WERI-Rb-1 (cell line): ENCODE data around the gene ELN.
"Not testable (repeated sequence)": the region's sequence is repeated elsewhere in the genome, so short reads cannot be mapped to it uniquely, and the experiment has no call there.

ENCODE experiments used
- DNase-seq: peaks from one replicate; pipeline ENCODE4 v3.0.0-alpha.2; 2020
- H3K27ac ChIP-seq: fragments of 250-450 bp; sonication (Bioruptor Pico); 2 replicates; pipeline ENCODE4 v1.5.1; 2020; ENCODE audit warnings: mild to moderate bottlenecking, moderate library complexity
- H3K27me3 ChIP-seq: fragments of 250-450 bp; sonication (Bioruptor Pico); 2 replicates; pipeline ENCODE4 v1.5.1; 2021; ENCODE audit warnings: mild to moderate bottlenecking, low read depth, moderate library complexity; ENCODE audit not compliant: insufficient read depth, severe bottlenecking
- H3K36me3 ChIP-seq: fragments of 250-450 bp; sonication (Bioruptor Pico); 2 replicates; pipeline ENCODE4 v1.5.1; 2020; ENCODE audit warnings: mild to moderate bottlenecking, moderate library complexity
- H3K4me3 ChIP-seq: 2 replicates; pipeline ENCODE4 v1.5.1; 2011; ENCODE audit warnings: low read depth, mild to moderate bottlenecking, control low read depth, low read length
- H3K9me3 ChIP-seq: fragments of 250-450 bp; sonication (Bioruptor Pico); 2 replicates; pipeline ENCODE4 v1.5.1; 2021; ENCODE audit warnings: mild to moderate bottlenecking, moderate library complexity; ENCODE audit not compliant: severe bottlenecking
- CTCF ChIP-seq: IDR thresholded peaks from 2 replicates; pipeline ENCODE4 v1.5.1; 2011; ENCODE audit warnings: low read depth, mild to moderate bottlenecking, control low read depth, inconsistent platforms, low read length

ELN gene

GRCh38 chr7:74009719-74010118, 18.3 kb upstream of the ELN start:
- Histone ChIP-seq H3K4me3 (no peak overlapping the region), H3K9me3 (no peaks in the 10 kb centered on the region)
- TF ChIP-seq CTCF = no peak

GRCh38 chr7:74010407-74010806, 17.6 kb upstream of the ELN start:
- Histone ChIP-seq H3K27ac (no peak overlapping the region), H3K9me3 (no peaks in the 10 kb centered on the region), H3K4me3 (no peak overlapping the region), H3K27me3 (no peaks in the 10 kb centered on the region), H3K36me3 (no peaks in the 10 kb centered on the region)
- DNase-seq = no peak
- TF ChIP-seq CTCF = no peak

More at GRCh38 chr7:74009719-74010118, 18.3 kb upstream of the ELN start:
- Histone ChIP-seq H3K36me3 (no peaks in the 10 kb centered on the region), H3K27ac (no peak overlapping the region), H3K27me3 (no peaks in the 10 kb centered on the region)
- no peak for DNase-seq

- not testable (repeated sequence) for DNase-seq, H3K36me3 ChIP-seq, H3K9me3 ChIP-seq, H3K4me3 ChIP-seq, H3K27me3 ChIP-seq, H3K27ac ChIP-seq
Observed at GRCh38 chr7:74011421-74011820, 16.6 kb upstream of the ELN start.

- no peak overlapping the region; the same call in 1 of the 2 replicates for H3K27ac ChIP-seq
- H3K27me3 ChIP-seq = no peaks in the 10 kb centered on the region
- no peaks in the 10 kb centered on the region for H3K9me3 ChIP-seq
- no peak for DNase-seq
- H3K4me3 ChIP-seq = no peak overlapping the region
- H3K36me3 ChIP-seq = no peaks in the 10 kb centered on the region
- no peak for TF ChIP-seq CTCF
Observed at GRCh38 chr7:74012842-74013249, 15.1 kb upstream of the ELN start.

GRCh38 chr7:74013539-74014272, 14.3 kb upstream of the ELN start:
- H3K27me3 ChIP-seq = no peaks in the 10 kb centered on the region
- H3K27ac ChIP-seq = peak overlapping the region; percentile 54

GRCh38 chr7:74014931-74015330, 13.0 kb upstream of the ELN start:
- Histone ChIP-seq H3K27ac (0 out of 2 replicates have a peak overlapping the region, but pooled peaks have one; percentile 22), H3K9me3 (no peaks in the 10 kb centered on the region), H3K27me3 (no peaks in the 10 kb centered on the region), H3K36me3 (no peaks in the 10 kb centered on the region), H3K4me3 (no peak overlapping the region)
- no peak for TF ChIP-seq CTCF
- no peak for DNase-seq

More at GRCh38 chr7:74013539-74014272, 14.3 kb upstream of the ELN start:
- TF ChIP-seq CTCF = 0 out of 2 replicates have a peak, but pooled peaks have one; percentile 3
- Histone ChIP-seq H3K9me3 (no peaks in the 10 kb centered on the region), H3K36me3 (no peaks in the 10 kb centered on the region), H3K4me3 (no peak overlapping the region)
- peak; percentile 74 for DNase-seq
